Keratinocyte (primary cell): Measurements from ENCODE around the gene TLCD1. TPM values are rescaled to one million over a fixed set of nuclear protein-coding genes. Genes with fewer than 3 reads are reported as not detected.

Source experiments
- DNase-seq: peaks from one replicate; pipeline ENCODE4 v3.0.0-alpha.2; 2011; ENCODE audit warnings: low read depth, missing footprints, low spot score
- FAIRE-seq: peaks from 2 replicates; lab custom pipeline; 2011; peaks lifted over from hg19 to GRCh38; lab: Jason Lieb, UNC
- H2AFZ ChIP-seq: 2 replicates; pipeline ENCODE4 v1.6.0; 2012; ENCODE audit warnings: low read length, control low read depth, inconsistent platforms; ENCODE audit not compliant: control insufficient read depth
- H3K27ac ChIP-seq: 2 replicates; pipeline ENCODE4 v1.5.1; 2011; ENCODE audit warnings: low read length; ENCODE audit not compliant: control insufficient read depth, insufficient read depth
- H3K27me3 ChIP-seq: 3 replicates; pipeline ENCODE4 v1.6.0; 2011; ENCODE audit warnings: low read length; ENCODE audit not compliant: control insufficient read depth, insufficient read depth; ENCODE audit errors: extremely low read depth
- H3K36me3 ChIP-seq, 2 experiments: 2 replicates in 1 of 2; 3 replicates in 1 of 2; pipeline ENCODE4 v1.5.1; 2011; ENCODE audit warnings: low read length in 2 of 2, mild to moderate bottlenecking in 1 of 2; ENCODE audit not compliant: control insufficient read depth in 2 of 2, insufficient read depth in 2 of 2; ENCODE audit errors: extremely low read depth in 1 of 2
- H3K4me1 ChIP-seq: 3 replicates; pipeline ENCODE4 v1.5.1; 2011; ENCODE audit warnings: low read length; ENCODE audit not compliant: control insufficient read depth, insufficient read depth; ENCODE audit errors: extremely low read depth
- H3K4me2 ChIP-seq: 3 replicates; pipeline ENCODE4 v1.6.0; 2011; ENCODE audit warnings: low read depth, low read length; ENCODE audit not compliant: control insufficient read depth, insufficient read depth; ENCODE audit errors: extremely low read depth
- H3K4me3 ChIP-seq, 3 experiments: fragments of 200-600 bp in 1 of 3; sonication (generic) in 1 of 3; 2 replicates in 2 of 3; 3 replicates in 1 of 3; pipeline ENCODE4 v1.5.1; 2011 to 2016; ENCODE audit warnings: low read length in 3 of 3, mild to moderate bottlenecking in 3 of 3, control low read depth in 2 of 3, inconsistent platforms in 1 of 3, low read depth in 1 of 3, mixed read lengths in 1 of 3, mixed run types in 1 of 3, moderate library complexity in 1 of 3; ENCODE audit not compliant: control insufficient read depth in 2 of 3, insufficient read depth in 2 of 3; ENCODE audit errors: extremely low read depth in 1 of 3
- H3K79me2 ChIP-seq: 2 replicates; pipeline ENCODE4 v1.6.0; 2012; ENCODE audit warnings: low read length; ENCODE audit not compliant: control insufficient read depth, insufficient read depth
- H3K9ac ChIP-seq: 3 replicates; pipeline ENCODE4 v1.6.0; 2011; ENCODE audit warnings: low read length; ENCODE audit not compliant: control insufficient read depth, insufficient read depth; ENCODE audit errors: extremely low read depth
- H3K9me1 ChIP-seq: 3 replicates; pipeline ENCODE4 v1.6.0; 2011; ENCODE audit warnings: low read length; ENCODE audit not compliant: control insufficient read depth, insufficient read depth; ENCODE audit errors: extremely low read depth
- H3K9me3 ChIP-seq: 2 replicates; pipeline ENCODE4 v1.5.1; 2012; ENCODE audit warnings: low read depth, low read length; ENCODE audit not compliant: control insufficient read depth
- H4K20me1 ChIP-seq: 3 replicates; pipeline ENCODE4 v1.6.0; 2011; ENCODE audit warnings: low read length; ENCODE audit not compliant: control insufficient read depth, insufficient read depth; ENCODE audit errors: extremely low read depth
- CTCF ChIP-seq, 3 experiments: IDR thresholded peaks in 1 of 3; conservative IDR thresholded peaks in 1 of 3; optimal IDR thresholded peaks in 1 of 3; 2 replicates in 2 of 3; 3 replicates in 1 of 3; pipeline versions ENCODE3 to v1.5.1; 2011; ENCODE audit warnings: low read length in 3 of 3, mild to moderate bottlenecking in 3 of 3, moderate library complexity in 2 of 3, control low read depth in 1 of 3, inconsistent platforms in 1 of 3; ENCODE audit not compliant: insufficient read depth in 2 of 3; ENCODE audit errors: extremely low read depth in 1 of 3
- EZH2 ChIP-seq: IDR thresholded peaks from one replicate; pipeline ENCODE4 v1.6.1; 2012; ENCODE audit warnings: inconsistent platforms, mild to moderate bottlenecking, low read length, moderate library complexity
- dilution Hi-C: fragments of 300-500 bp; cut with MboI; formaldehyde crosslinking; loops from one replicate; pipeline ENCODE4 v1.7.0; 2020; ENCODE audit warnings: low sequenced_read_pairs; ENCODE audit not compliant: extremely low pct_ligation_motif_present
- polyA plus RNA-seq, 5 experiments: library from polyadenylated mRNA; depleted of rRNA in 3 of 5; stranded (reverse) in 3 of 5; stranded (forward) in 1 of 5; unstranded in 1 of 5; fragments of >200 nt; gene quantifications; 1 replicate in 1 of 5; 2 replicates in 3 of 5; 3 replicates in 1 of 5; pipeline versions ENCODE4 v1.2.1 to v1.2.3, GENCODE V29; 2011 to 2012; ENCODE audit warnings: missing spikeins in 2 of 5, low read depth in 1 of 5, low replicate concordance in 1 of 5

The TLCD1 gene
- polyA plus RNA-seq, 1 donor (not counting 4 experiments of a cell fraction or from before 2014, with no cell fraction given) = 14.0 TPM

GRCh38 chr17:28700278-28700677 lies 25.8 kb downstream of the TLCD1 start:
- H3K4me1 ChIP-seq = no peaks in the 10 kb centered on the region
- no peaks in the 10 kb centered on the region for H4K20me1 ChIP-seq
- H2AFZ ChIP-seq = no peak overlapping the region
- FAIRE-seq (no peak), DNase-seq (no peak)
- no peaks in the 10 kb centered on the region for H3K9me1 ChIP-seq
- H3K9ac ChIP-seq = no peak overlapping the region
- H3K27me3 ChIP-seq = no peaks in the 10 kb centered on the region
- H3K4me3 ChIP-seq = no peak overlapping the region
- H3K79me2 ChIP-seq = no peaks in the 10 kb centered on the region
- no peak overlapping the region for H3K4me2 ChIP-seq
- H3K27ac ChIP-seq = no peak overlapping the region
- dilution Hi-C loops = no loop called here
- H3K9me3 ChIP-seq = no peaks in the 10 kb centered on the region
- peaks cover 56 to 57% of the 10 kb centered on the region in 2 experiments for H3K36me3 ChIP-seq
- TF ChIP-seq EZH2 = no peak
- no peak for TF ChIP-seq CTCF (optimal IDR thresholded peaks at IDR 0.05 in 1 of 3, IDR thresholded peaks at IDR 0.05 in 1 of 3, conservative IDR thresholded peaks at IDR 0.05 in 1 of 3; ENCODE audit: extremely low read depth in 1 of 3, insufficient read depth in 2 of 3, low read length in 3 of 3)

- Histone ChIP-seq H3K27me3 (no peaks in the 10 kb centered on the region), H3K4me2 (no peak overlapping the region), H4K20me1 (no peaks in the 10 kb centered on the region), H3K9me3 (no peaks in the 10 kb centered on the region), H3K4me3 (no peak overlapping the region), H2AFZ (no peak overlapping the region), H3K79me2 (no peaks in the 10 kb centered on the region), H3K27ac (no peak overlapping the region), H3K9me1 (no peaks in the 10 kb centered on the region), H3K9ac (no peak overlapping the region), H3K36me3 (peaks cover 61 to 65% of the 10 kb centered on the region in 2 experiments), H3K4me1 (no peaks in the 10 kb centered on the region)
- FAIRE-seq = no peak
- DNase-seq = no peak
- TF ChIP-seq EZH2 (no peak), CTCF (optimal IDR thresholded peaks at IDR 0.05 in 1 of 3, IDR thresholded peaks at IDR 0.05 in 1 of 3, conservative IDR thresholded peaks at IDR 0.05 in 1 of 3; ENCODE audit: extremely low read depth in 1 of 3, insufficient read depth in 2 of 3, low read length in 3 of 3) (no peak)
- dilution Hi-C loops = no loop called here
Observed at GRCh38 chr17:28698253-28698941, 27.6 kb downstream of the TLCD1 start.
